ENCODE results near the gene NUDT8. TPM values are rescaled to one million over a fixed set of nuclear protein-coding genes. Genes with fewer than 3 reads are reported as not detected.

Gene NUDT8
- total and polyA plus RNA-seq, 10 of the 15 experiments (the other 5 are each of a cell fraction or from before 2014, with no cell fraction given), result 0.32 to 18.2 (median 9.8) TPM

DNA sequence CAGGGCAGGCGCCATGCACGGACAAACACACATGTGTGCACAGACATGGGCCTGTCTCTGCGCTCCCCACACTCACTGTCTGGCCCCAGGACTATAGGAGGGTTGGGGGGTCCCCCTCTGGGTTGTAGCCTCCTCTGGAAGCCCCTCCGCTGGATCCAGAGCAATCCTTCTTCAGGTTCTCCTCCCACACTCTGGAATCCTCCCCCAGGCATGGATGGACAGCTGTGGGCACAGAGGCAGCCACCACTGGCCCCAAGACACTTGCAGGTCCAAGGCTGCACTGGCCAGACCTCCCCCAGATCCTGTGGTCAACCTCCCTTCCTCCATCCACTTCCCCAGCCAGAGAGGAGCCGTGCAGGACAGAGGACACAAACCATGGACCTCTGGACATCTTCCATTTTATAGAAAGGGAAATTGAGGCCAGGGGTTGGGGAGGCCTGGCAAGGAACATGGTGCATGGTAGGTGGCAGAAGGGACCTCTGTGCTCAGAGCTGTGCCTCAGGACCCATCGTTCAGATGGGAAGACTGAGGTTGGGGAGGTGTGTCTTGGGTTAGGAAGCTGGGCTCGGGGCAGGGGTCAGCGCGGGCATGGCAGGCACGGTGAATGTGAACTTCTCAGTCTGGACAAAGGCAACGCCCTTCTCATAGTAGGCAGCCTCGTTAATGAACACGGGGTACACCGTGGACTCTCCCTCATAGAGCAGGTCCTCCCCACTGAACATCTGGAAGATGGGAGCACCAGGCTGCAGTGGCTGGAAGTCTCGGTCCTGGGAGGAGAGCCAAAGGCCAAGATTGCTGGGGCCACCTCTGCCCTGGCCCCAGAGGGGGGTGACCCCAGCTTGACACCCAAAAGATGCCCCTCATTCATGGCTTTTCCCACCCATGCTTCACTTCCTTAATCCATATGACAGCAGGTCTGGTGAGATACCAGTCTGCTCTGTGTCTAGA, 12.7 kb upstream of the NUDT8 start (continued):
- TF ChIP-seq, protein P1, sequence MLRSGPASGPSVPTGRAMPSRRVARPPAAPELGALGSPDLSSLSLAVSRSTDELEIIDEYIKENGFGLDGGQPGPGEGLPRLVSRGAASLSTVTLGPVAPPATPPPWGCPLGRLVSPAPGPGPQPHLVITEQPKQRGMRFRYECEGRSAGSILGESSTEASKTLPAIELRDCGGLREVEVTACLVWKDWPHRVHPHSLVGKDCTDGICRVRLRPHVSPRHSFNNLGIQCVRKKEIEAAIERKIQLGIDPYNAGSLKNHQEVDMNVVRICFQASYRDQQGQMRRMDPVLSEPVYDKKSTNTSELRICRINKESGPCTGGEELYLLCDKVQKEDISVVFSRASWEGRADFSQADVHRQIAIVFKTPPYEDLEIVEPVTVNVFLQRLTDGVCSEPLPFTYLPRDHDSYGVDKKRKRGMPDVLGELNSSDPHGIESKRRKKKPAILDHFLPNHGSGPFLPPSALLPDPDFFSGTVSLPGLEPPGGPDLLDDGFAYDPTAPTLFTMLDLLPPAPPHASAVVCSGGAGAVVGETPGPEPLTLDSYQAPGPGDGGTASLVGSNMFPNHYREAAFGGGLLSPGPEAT (IDR thresholded peaks at IDR 0.05; ENCODE audit: low read depth), result no peak
- TF ChIP-seq CUX1 (IDR thresholded peaks at IDR 0.05; ENCODE audit: insufficient replicate concordance, low read depth, low read length), result no peak
- no peak for TF ChIP-seq NRF1 (conservative IDR thresholded peaks at IDR 0.05; ENCODE audit: low read depth, low read length)
